ENCODE data around the gene GRAP. TPM values are rescaled to one million over a fixed set of nuclear protein-coding genes. Genes with fewer than 3 reads are reported as not detected.
"Not testable (repeated sequence)": the region's sequence is repeated elsewhere in the genome, so short reads cannot be mapped to it uniquely, and the experiment has no call there.

GRAP gene
- total RNA-seq, 1 donor from 2014 or later, result 1.7 TPM

- H3K9me3 ChIP-seq (replicated peaks); intact Hi-C loops (cut with micrococcal nuclease); H3K4me3 ChIP-seq; DNase-seq; H3K36me3 ChIP-seq; H3K27me3 ChIP-seq (ENCODE audit: low read depth); H3K4me1 ChIP-seq; H3K27ac ChIP-seq (replicated peaks): not testable (repeated sequence)
These were observed 10.6 kb downstream of the GRAP start for GRCh38 chr17:19036186-19036585.

- not testable (repeated sequence) for H3K27ac ChIP-seq (replicated peaks)
These were observed 14.3 kb downstream of the GRAP start for GRCh38 chr17:19032377-19032988.

GRCh38 chr17:19031729-19032128 lies 15.0 kb downstream of the GRAP start:
- H3K4me3 ChIP-seq; H3K9me3 ChIP-seq (replicated peaks); H3K36me3 ChIP-seq; intact Hi-C loops (cut with micrococcal nuclease); H3K27me3 ChIP-seq (ENCODE audit: low read depth); H3K4me1 ChIP-seq: not testable (repeated sequence)
- peak; percentile 56 for DNase-seq
- peak overlapping the region; percentile 63 for H3K27ac ChIP-seq (replicated peaks)
- TF ChIP-seq CTCF (IDR thresholded peaks at IDR 0.05; ENCODE audit: borderline replicate concordance), result peak; percentile 51

More at GRCh38 chr17:19032377-19032988, 14.3 kb downstream of the GRAP start:
- H3K9me3 ChIP-seq (replicated peaks); H3K4me1 ChIP-seq; DNase-seq; H3K27me3 ChIP-seq (ENCODE audit: low read depth); H3K36me3 ChIP-seq; intact Hi-C loops (cut with micrococcal nuclease); H3K4me3 ChIP-seq: not testable (repeated sequence)

GRCh38 chr17:19030771-19031449 lies 15.8 kb downstream of the GRAP start:
- H3K9me3 ChIP-seq (replicated peaks); H3K4me3 ChIP-seq; H3K36me3 ChIP-seq; intact Hi-C loops (cut with micrococcal nuclease); DNase-seq; H3K27me3 ChIP-seq (ENCODE audit: low read depth); H3K27ac ChIP-seq (replicated peaks); H3K4me1 ChIP-seq: not testable (repeated sequence)

- H3K27me3 ChIP-seq (ENCODE audit: low read depth); H3K4me1 ChIP-seq; H3K27ac ChIP-seq (replicated peaks); H3K36me3 ChIP-seq; DNase-seq; H3K4me3 ChIP-seq; H3K9me3 ChIP-seq (replicated peaks); intact Hi-C loops (cut with micrococcal nuclease): not testable (repeated sequence)
These were observed 17.0 kb downstream of the GRAP start for GRCh38 chr17:19029740-19030139.

GRCh38 chr17:19028671-19029070 lies 18.1 kb downstream of the GRAP start:
- H3K27me3 ChIP-seq (ENCODE audit: low read depth); H3K4me3 ChIP-seq; DNase-seq; H3K36me3 ChIP-seq; H3K9me3 ChIP-seq (replicated peaks); H3K27ac ChIP-seq (replicated peaks); H3K4me1 ChIP-seq; intact Hi-C loops (cut with micrococcal nuclease): not testable (repeated sequence)

GRCh38 chr17:19024101-19025078 lies 22.4 kb downstream of the GRAP start:
- Histone ChIP-seq H3K4me1 (no peaks in the 10 kb centered on the region), H3K4me3 (no peak overlapping the region), H3K27me3 (ENCODE audit: low read depth) (no peaks in the 10 kb centered on the region), H3K36me3 (no peaks in the 10 kb centered on the region), H3K9me3 (replicated peaks) (no peaks in the 10 kb centered on the region), H3K27ac (replicated peaks) (no peak overlapping the region)
- intact Hi-C loops (cut with micrococcal nuclease), result no loop called here
- DNase-seq, result peak; percentile 6
- no peak for TF ChIP-seq CTCF (IDR thresholded peaks at IDR 0.05; ENCODE audit: borderline replicate concordance)
